Psoas muscle (tissue), 8 donors: ENCODE measurements around the gene FBXO42. TPM values are rescaled to one million over a fixed set of nuclear protein-coding genes. Genes with fewer than 3 reads are reported as not detected.

Experiments
- ATAC-seq, 4 donors: fragments of 200-7000 bp; cut with Tn5 transposase; one replicate each; pipeline ENCODE4 v1.9.1; 2020; ENCODE audit warnings: moderate library complexity in 3 of 4, mild to moderate bottlenecking in 2 of 4
- DNase-seq, 2 donors: peaks; one replicate each; pipeline ENCODE4 v3.0.0-alpha.2; 2020
- H3K27ac ChIP-seq: fragments of 200-600 bp; one replicate; pipeline ENCODE4 v1.8.0; 2022
- H3K27me3 ChIP-seq, 3 donors: fragments of 200-600 bp in 1 of 3; one replicate each; pipeline versions ENCODE4 v1.6.1 to v1.8.0; 2013 to 2022; ENCODE audit warnings: low read length in 2 of 3, mild to moderate bottlenecking in 2 of 3, moderate library complexity in 1 of 3; ENCODE audit not compliant: insufficient read depth in 3 of 3
- H3K36me3 ChIP-seq, 2 donors: fragments of 200-600 bp in 1 of 2; one replicate each; pipeline versions ENCODE4 v1.6.1 to v1.8.0; 2013 to 2022; ENCODE audit warnings: low read depth in 1 of 2, mild to moderate bottlenecking in 1 of 2, moderate library complexity in 1 of 2; ENCODE audit not compliant: insufficient read depth in 1 of 2
- H3K4me1 ChIP-seq: fragments of 200-600 bp; one replicate; pipeline ENCODE4 v1.8.0; 2022
- H3K4me3 ChIP-seq: fragments of 200-600 bp; one replicate; pipeline ENCODE4 v1.8.0; 2022; ENCODE audit warnings: mild to moderate bottlenecking
- H3K9me3 ChIP-seq: fragments of 200-600 bp; one replicate; pipeline ENCODE4 v1.8.0; 2022
- WGBS, 3 donors: extraction: QIAGEN DNeasy Blood & Tissue Kit; methylation state at CpG; one replicate each; pipeline versions ENCODE4 v1.1.6 to v1.1.7; 2013; 5-methylcytosine and 5-hydroxymethylcytosine counted together
- intact Hi-C, 2 donors: fragments of 100-400 bp; cut with DNase I; formaldehyde crosslinking; loops; one replicate each; pipeline versions ENCODE4 v1.11.0 to v1.14.2; 2022
- polyA plus RNA-seq, 3 donors: library from polyadenylated mRNA; stranded (reverse); fragments of 200-250 nt; gene quantifications; one replicate each; pipeline ENCODE4 v1.2.3, GENCODE V29; 2013
- total RNA-seq, 4 donors: library from RNA; stranded (reverse); fragmentation: NEBNext Ultra II Directional in 2 of 4; extraction: Animal tissue kit (Norgen Biotek cat#: 25700) in 2 of 4; gene quantifications; one replicate each; pipeline versions ENCODE4 v1.2.1 to v1.2.4, GENCODE V29; 2021 to 2023
- TF ChIP-seq, protein P1 (sequence below): fragments of 200-600 bp; IDR thresholded peaks from one replicate; pipeline ENCODE4 v1.8.0; 2022; ENCODE audit warnings: antibody characterized with exemption
- donor health status: healthy with polysubstance abuse.
- donor health status: DM: no; HTN: no; CAD: no; lungs with moderate emphysema.
- donor health status: Bipolar disorder and iron deficiency.
- donor health status: healthy.
- donor health status: DM: yes; HTN: yes; CAD: no.
- donor health status: DM: no; HTN: no; CAD: no.
- donor health status: DM: no; HTN: no; CAD: no.
- donor health status: DM: yes; HTN: yes; CAD: no.

FBXO42 gene
- total and polyA plus RNA-seq, 7 donors = 7.4 to 26.6 (median 18.7) TPM

DNA sequence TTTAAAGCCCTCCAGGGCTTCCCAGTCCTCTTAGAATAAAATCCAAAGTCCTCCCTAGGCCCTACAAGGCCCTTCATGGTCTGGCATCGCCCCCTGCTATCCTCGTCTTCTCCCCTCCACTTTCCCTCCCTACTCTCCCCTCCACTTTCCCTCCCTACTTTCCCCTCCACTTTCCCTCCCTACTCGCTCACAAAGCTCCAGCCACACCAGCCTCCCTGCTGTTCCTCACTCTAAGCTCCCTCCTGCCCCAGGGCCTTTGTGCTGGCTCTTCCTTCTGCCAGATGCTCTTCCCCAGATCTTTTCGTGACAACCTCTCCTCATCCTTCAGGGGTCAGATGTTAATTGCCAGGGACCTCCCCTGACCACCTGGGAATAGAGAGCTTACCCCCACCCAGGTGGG lies 152.6 kb downstream of the FBXO42 start:
- H3K27ac ChIP-seq = no peak overlapping the region
- H3K27me3 ChIP-seq = no peaks in the 10 kb centered on the region
- no peaks in the 10 kb centered on the region for H3K9me3 ChIP-seq
- no peaks in the 10 kb centered on the region for H3K36me3 ChIP-seq
- TF ChIP-seq, protein P1, sequence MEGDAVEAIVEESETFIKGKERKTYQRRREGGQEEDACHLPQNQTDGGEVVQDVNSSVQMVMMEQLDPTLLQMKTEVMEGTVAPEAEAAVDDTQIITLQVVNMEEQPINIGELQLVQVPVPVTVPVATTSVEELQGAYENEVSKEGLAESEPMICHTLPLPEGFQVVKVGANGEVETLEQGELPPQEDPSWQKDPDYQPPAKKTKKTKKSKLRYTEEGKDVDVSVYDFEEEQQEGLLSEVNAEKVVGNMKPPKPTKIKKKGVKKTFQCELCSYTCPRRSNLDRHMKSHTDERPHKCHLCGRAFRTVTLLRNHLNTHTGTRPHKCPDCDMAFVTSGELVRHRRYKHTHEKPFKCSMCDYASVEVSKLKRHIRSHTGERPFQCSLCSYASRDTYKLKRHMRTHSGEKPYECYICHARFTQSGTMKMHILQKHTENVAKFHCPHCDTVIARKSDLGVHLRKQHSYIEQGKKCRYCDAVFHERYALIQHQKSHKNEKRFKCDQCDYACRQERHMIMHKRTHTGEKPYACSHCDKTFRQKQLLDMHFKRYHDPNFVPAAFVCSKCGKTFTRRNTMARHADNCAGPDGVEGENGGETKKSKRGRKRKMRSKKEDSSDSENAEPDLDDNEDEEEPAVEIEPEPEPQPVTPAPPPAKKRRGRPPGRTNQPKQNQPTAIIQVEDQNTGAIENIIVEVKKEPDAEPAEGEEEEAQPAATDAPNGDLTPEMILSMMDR = no peak
- intact Hi-C loops = no loop called here
- H3K4me1 ChIP-seq = no peaks in the 10 kb centered on the region
- 91 to 95% (median 93%) methylated on average over 4 of the region's 4 CpGs for WGBS, 3 donors
- DNase-seq = peak in 1 of 2 donors; percentile 1
- no peak for ATAC-seq
- H3K4me3 ChIP-seq = no peak overlapping the region

DNA sequence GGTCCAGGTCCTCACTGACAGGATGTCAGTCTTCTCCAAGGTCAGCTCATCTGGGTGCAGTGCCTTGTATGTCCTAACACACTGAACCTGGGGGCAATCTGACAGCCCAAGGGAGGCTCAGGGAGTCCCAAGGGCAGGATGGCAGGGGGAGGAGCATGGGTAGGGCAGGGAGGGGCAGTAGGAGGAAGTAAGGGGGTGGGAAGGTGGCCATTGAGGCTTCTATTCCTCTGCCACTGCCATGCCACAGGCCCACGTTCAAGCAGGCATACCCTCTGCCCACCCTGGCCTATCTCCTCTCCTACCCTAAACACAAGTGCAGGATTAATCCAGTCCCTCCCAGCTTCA lies 153.2 kb downstream of the FBXO42 start:
- no peak overlapping the region for H3K4me3 ChIP-seq
- no peaks in the 10 kb centered on the region for H3K9me3 ChIP-seq
- H3K36me3 ChIP-seq = no peaks in the 10 kb centered on the region
- TF ChIP-seq, protein P1 = no peak
- H3K4me1 ChIP-seq = no peaks in the 10 kb centered on the region
- H3K27ac ChIP-seq = no peak overlapping the region
- H3K27me3 ChIP-seq = no peaks in the 10 kb centered on the region
- intact Hi-C loops = no loop called here
- no peak for DNase-seq
- ATAC-seq = no peak
- WGBS, 3 donors = 67 to 70% methylated on average over 1 of the region's 1 CpG; no CpG with 5 or more reads in 1 of the 3 donors

DNA sequence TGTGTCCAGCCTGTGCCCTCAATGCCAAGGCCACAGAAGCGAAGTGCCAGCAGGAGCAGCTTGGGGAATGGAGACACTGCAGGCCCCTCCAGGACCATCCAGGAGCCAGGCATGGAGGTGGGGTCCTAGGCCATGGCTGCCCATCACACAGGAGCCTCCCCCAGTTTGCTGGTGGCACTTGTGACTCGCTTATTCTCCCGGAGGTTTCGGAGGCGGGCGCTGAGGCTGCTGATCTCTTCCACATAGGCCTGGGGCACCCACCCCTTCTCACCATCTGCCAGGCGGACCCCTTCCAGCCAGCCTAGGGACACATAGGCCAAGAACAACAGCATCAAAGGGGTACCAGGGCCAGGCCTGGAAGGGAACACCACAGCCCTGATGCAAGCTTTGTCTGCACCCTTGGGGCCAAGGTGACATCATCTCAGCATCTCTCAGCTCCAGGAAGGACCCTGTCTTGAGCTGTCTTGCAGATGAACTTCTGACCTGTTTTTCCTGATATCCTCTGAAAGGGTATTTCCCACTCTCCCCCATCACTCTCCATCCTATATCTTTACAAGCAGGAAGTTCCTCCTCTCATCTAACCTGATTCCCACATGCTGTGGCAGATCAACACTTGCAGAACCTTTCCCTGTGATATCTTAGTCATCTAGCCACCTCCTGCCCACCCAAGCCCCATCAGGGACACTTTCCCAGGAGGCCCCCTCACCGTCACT lies 153.7 kb downstream of the FBXO42 start:
- Histone ChIP-seq H3K27ac (no peak overlapping the region), H3K36me3 (no peaks in the 10 kb centered on the region), H3K9me3 (no peaks in the 10 kb centered on the region), H3K27me3 (no peaks in the 10 kb centered on the region), H3K4me1 (no peaks in the 10 kb centered on the region), H3K4me3 (no peak overlapping the region)
- DNase-seq (peak in 1 of 2 donors; percentile 23), ATAC-seq (no peak)
- intact Hi-C loops = no loop called here
- TF ChIP-seq, protein P1 = no peak
- 89 to 98% (median 92%) methylated on average over 8 of the region's 8 CpGs for WGBS, 3 donors

DNA sequence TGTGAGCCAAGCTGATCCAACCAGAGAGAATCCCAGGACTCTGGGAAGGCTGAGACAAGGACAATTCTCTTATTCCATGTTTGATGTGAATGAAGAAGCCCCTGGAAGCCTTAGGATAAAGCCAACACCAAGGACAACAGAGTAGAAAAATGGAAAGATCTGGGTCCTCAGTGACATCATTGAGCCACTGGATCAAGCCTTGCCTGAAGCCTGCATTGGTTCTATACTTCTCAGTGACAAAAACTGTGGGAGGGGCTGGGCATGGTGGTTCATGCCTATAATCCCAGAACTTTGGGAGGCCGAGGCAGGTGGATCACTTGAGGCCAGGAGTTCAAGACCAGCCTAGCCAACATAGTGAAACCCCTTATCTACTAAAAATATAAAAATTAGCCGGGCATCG lies 155.4 kb downstream of the FBXO42 start:
- TF ChIP-seq, protein P1 = no peak
- Histone ChIP-seq H3K27me3 (peaks cover 0 to 1% (median 0%) of the 10 kb centered on the region in 3 donors), H3K4me1 (no peaks in the 10 kb centered on the region), H3K9me3 (no peaks in the 10 kb centered on the region), H3K4me3 (no peak overlapping the region), H3K36me3 (no peaks in the 10 kb centered on the region), H3K27ac (no peak overlapping the region)
- WGBS, 3 donors = 64 to 83% (median 67%) methylated on average over 3 of the region's 3 CpGs
- intact Hi-C loops = no loop called here
- DNase-seq (peak in 1 of 2 donors; percentile 1), ATAC-seq (no peak)

Other genes starting within 250 kb of the FBXO42 start
- gene EPHA2, start 196.4 kb downstream of the FBXO42 start, total RNA-seq = 1 to 10 TPM; 3.0 to 7.0 (median 3.5) TPM
- 1 to 10 TPM; 1.3 to 8.0 (median 1.5) TPM for gene EPHA2, start 196.4 kb downstream of the FBXO42 start, polyA plus RNA-seq
- 1 to 10 TPM; 1.1 to 1.8 (median 1.3) TPM for gene ARHGEF19, start 139.8 kb downstream of the FBXO42 start, total RNA-seq
- 1 to 10 TPM in 2 of 3 donors, under 1 TPM in 1; 0.99 to 2.4 (median 1.3) TPM for gene ARHGEF19, start 139.8 kb downstream of the FBXO42 start, polyA plus RNA-seq
- gene CPLANE2, start 115.3 kb downstream of the FBXO42 start, total RNA-seq = 1 to 10 TPM; 1.0 to 5.1 (median 4.6) TPM
- 1 to 10 TPM; 1.4 to 7.4 (median 4.0) TPM for gene CPLANE2, start 115.3 kb downstream of the FBXO42 start, polyA plus RNA-seq
- gene SZRD1, start 14.8 kb upstream of the FBXO42 start, total RNA-seq = 100 to 1,000 TPM in 3 of 4 donors, 10 to 100 TPM in 1; 80.7 to 144 (median 138) TPM
- 100 to 1,000 TPM in 2 of 3 donors, 10 to 100 TPM in 1; 75.9 to 184 (median 156) TPM for gene SZRD1, start 14.8 kb upstream of the FBXO42 start, polyA plus RNA-seq
- not detected for gene SPATA21, start 84.9 kb upstream of the FBXO42 start, total RNA-seq
- gene SPATA21, start 84.9 kb upstream of the FBXO42 start, polyA plus RNA-seq = under 1 TPM; 0.21 to 0.52 (median 0.44) TPM
- gene NECAP2, start 88.2 kb upstream of the FBXO42 start, total RNA-seq = 10 to 100 TPM in 2 of 4 donors, 1 to 10 TPM in 2; 5.7 to 10.6 (median 9.1) TPM
- gene NECAP2, start 88.2 kb upstream of the FBXO42 start, polyA plus RNA-seq = 10 to 100 TPM in 2 of 3 donors, 1 to 10 TPM in 1; 7.7 to 10.9 (median 10.8) TPM
- gene RNU1-1, start 161.8 kb upstream of the FBXO42 start, total RNA-seq = 1,000 to 10,000 TPM; 1,264 to 5,208 (median 3,151) TPM
- not detected for gene RNU1-1, start 161.8 kb upstream of the FBXO42 start, polyA plus RNA-seq